Measurements from ENCODE around the gene ZBTB9.

Gene ZBTB9

GRCh38 chr6:33425668-33426577 lies 28.5 kb upstream of the ZBTB9 start (continued):
- peak; percentile 57 for TF ChIP-seq ZNF629 (tag by site-specific recombination; IDR thresholded peaks at IDR 0.05)
- peak; percentile 82 for TF ChIP-seq ZFHX2 (tag by site-specific recombination; conservative IDR thresholded peaks at IDR 0.05)
- TF ChIP-seq ZNF341 (tag by site-specific recombination; IDR thresholded peaks at IDR 0.05; ENCODE audit: low read depth): peak; percentile 46
- no peak for TF ChIP-seq ZNF843 (tag by site-specific recombination; IDR thresholded peaks at IDR 0.05)
- 0 out of 2 replicates have a peak, but pooled peaks have one; percentile 83 for TF ChIP-seq ZNF660 (tag by site-specific recombination; IDR thresholded peaks at IDR 0.05)
- TF ChIP-seq ZNF548 (tag by site-specific recombination; IDR thresholded peaks at IDR 0.05): no peak
- TF ChIP-seq ZNF311 (tag by site-specific recombination; IDR thresholded peaks at IDR 0.05; ENCODE audit: borderline replicate concordance): no peak
- peak; percentile 83 for TF ChIP-seq ZNF366 (tag by site-specific recombination; conservative IDR thresholded peaks at IDR 0.05)
- no peak for TF ChIP-seq ZNF791 (tag by site-specific recombination; IDR thresholded peaks at IDR 0.05)
- no peak for TF ChIP-seq SCRT2 (tag by site-specific recombination; IDR thresholded peaks at IDR 0.05)
- no peak for TF ChIP-seq ZNF148 (tag by site-specific recombination; IDR thresholded peaks at IDR 0.05; ENCODE audit: borderline replicate concordance)
- TF ChIP-seq ZNF266 (tag by site-specific recombination; IDR thresholded peaks at IDR 0.05; ENCODE audit: low read depth): no peak
- TF ChIP-seq ZBTB7A (tag by site-specific recombination; IDR thresholded peaks at IDR 0.05; ENCODE audit: low read depth): 0 out of 2 replicates have a peak, but pooled peaks have one; percentile 36
- TF ChIP-seq YY1 (tag by site-specific recombination; IDR thresholded peaks at IDR 0.05): no peak
- no peak for TF ChIP-seq ZNF658 (tag by site-specific recombination; IDR thresholded peaks at IDR 0.05)
- peak; percentile 64 for TF ChIP-seq ZXDB (tag by site-specific recombination; IDR thresholded peaks at IDR 0.05)
- no peak for TF ChIP-seq ZNF830 (tag by site-specific recombination; IDR thresholded peaks at IDR 0.05; ENCODE audit: low read depth)
- TF ChIP-seq ZNF174 (tag by site-specific recombination; IDR thresholded peaks at IDR 0.05): no peak
- peak; percentile 49; the same call in 1 of the 2 replicates for TF ChIP-seq ZNF600 (tag by site-specific recombination; IDR thresholded peaks at IDR 0.05)
- no peak for TF ChIP-seq ZNF354C (tag by site-specific recombination; IDR thresholded peaks at IDR 0.05; ENCODE audit: borderline replicate concordance, low read depth)
- TF ChIP-seq ZNF514 (tag by site-specific recombination; IDR thresholded peaks at IDR 0.05): no peak
- TF ChIP-seq ZBTB10 (tag by site-specific recombination; IDR thresholded peaks at IDR 0.05): peak; percentile 48; the same call in 1 of the 2 replicates
- no peak for TF ChIP-seq PBX3 (CRISPR knock-in tag; IDR thresholded peaks at IDR 0.05)
- TF ChIP-seq KLF7 (tag by site-specific recombination; IDR thresholded peaks at IDR 0.05; ENCODE audit: borderline replicate concordance): peak; percentile 18; the same call in 1 of the 2 replicates
- TF ChIP-seq KLF9 (tag by site-specific recombination; IDR thresholded peaks at IDR 0.05; ENCODE audit: low read depth): peak; percentile 98
- TF ChIP-seq ZIC2 (tag by site-specific recombination; IDR thresholded peaks at IDR 0.05): peak; percentile 76
- TF ChIP-seq KLF8 (tag by site-specific recombination; IDR thresholded peaks at IDR 0.05): 0 out of 2 replicates have a peak, but pooled peaks have one; percentile 87
- TF ChIP-seq ZNF114 (tag by site-specific recombination; IDR thresholded peaks at IDR 0.05): no peak
- no peak for TF ChIP-seq ZNF133 (tag by site-specific recombination; IDR thresholded peaks at IDR 0.05)
- TF ChIP-seq ZBTB26 (tag by site-specific recombination; optimal IDR thresholded peaks at IDR 0.05): peak; percentile 65
